ENCODE data around the gene BARHL1.

Gene BARHL1

GRCh38 chr9:132589148-132590036 is 7.0 kb downstream of the BARHL1 start:
- H3K79me2 ChIP-seq (ENCODE audit: control insufficient read depth, low read length) = no peaks in the 10 kb centered on the region
- peaks cover 18% of the 10 kb centered on the region for H3K27me3 ChIP-seq (ENCODE audit: control insufficient read depth, low read length)
- no peaks in the 10 kb centered on the region for H3K4me1 ChIP-seq (ENCODE audit: control insufficient read depth, low read length)
- no peaks in the 10 kb centered on the region for H3F3A ChIP-seq (ENCODE audit: control insufficient read depth, insufficient read depth)
- no peaks in the 10 kb centered on the region for H4K20me1 ChIP-seq (ENCODE audit: control insufficient read depth, insufficient read depth, low read depth, low read length)
- TF ChIP-seq, protein P1, sequence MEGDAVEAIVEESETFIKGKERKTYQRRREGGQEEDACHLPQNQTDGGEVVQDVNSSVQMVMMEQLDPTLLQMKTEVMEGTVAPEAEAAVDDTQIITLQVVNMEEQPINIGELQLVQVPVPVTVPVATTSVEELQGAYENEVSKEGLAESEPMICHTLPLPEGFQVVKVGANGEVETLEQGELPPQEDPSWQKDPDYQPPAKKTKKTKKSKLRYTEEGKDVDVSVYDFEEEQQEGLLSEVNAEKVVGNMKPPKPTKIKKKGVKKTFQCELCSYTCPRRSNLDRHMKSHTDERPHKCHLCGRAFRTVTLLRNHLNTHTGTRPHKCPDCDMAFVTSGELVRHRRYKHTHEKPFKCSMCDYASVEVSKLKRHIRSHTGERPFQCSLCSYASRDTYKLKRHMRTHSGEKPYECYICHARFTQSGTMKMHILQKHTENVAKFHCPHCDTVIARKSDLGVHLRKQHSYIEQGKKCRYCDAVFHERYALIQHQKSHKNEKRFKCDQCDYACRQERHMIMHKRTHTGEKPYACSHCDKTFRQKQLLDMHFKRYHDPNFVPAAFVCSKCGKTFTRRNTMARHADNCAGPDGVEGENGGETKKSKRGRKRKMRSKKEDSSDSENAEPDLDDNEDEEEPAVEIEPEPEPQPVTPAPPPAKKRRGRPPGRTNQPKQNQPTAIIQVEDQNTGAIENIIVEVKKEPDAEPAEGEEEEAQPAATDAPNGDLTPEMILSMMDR (IDR thresholded peaks at IDR 0.05; ENCODE audit: low read depth, low read length, poor library complexity, severe bottlenecking) = no peak
- no peak overlapping the region for H3K4me2 ChIP-seq (ENCODE audit: low read length)
- H3K36me3 ChIP-seq (ENCODE audit: control insufficient read depth, low read length) = 0 out of 2 replicates have a peak, but pooled peaks cover 3% of the 10 kb centered on the region
- no peaks in the 10 kb centered on the region for H3K9me3 ChIP-seq (ENCODE audit: control insufficient read depth, insufficient read depth, low read length)
- no peak overlapping the region for H3K27ac ChIP-seq (ENCODE audit: low read depth, low read length)
- H3K4me3 ChIP-seq (ENCODE audit: low read length) = no peak overlapping the region
- no peaks in the 10 kb centered on the region for H3K9me2 ChIP-seq (replicated peaks; ENCODE audit: control insufficient read depth, low read length)

GRCh38 chr9:132590037-132590317 is 7.6 kb downstream of the BARHL1 start:
- H3K4me3 ChIP-seq (ENCODE audit: low read length) = no peak overlapping the region
- no peaks in the 10 kb centered on the region for H3K79me2 ChIP-seq (ENCODE audit: control insufficient read depth, low read length)
- H3K4me1 ChIP-seq (ENCODE audit: control insufficient read depth, low read length) = no peaks in the 10 kb centered on the region
- H4K20me1 ChIP-seq (ENCODE audit: control insufficient read depth, insufficient read depth, low read depth, low read length) = no peaks in the 10 kb centered on the region
- H3K27me3 ChIP-seq (ENCODE audit: control insufficient read depth, low read length) = peaks cover 14% of the 10 kb centered on the region
- H3F3A ChIP-seq (ENCODE audit: control insufficient read depth, insufficient read depth) = no peaks in the 10 kb centered on the region
- H3K27ac ChIP-seq (ENCODE audit: low read depth, low read length) = no peak overlapping the region
- H3K9me3 ChIP-seq (ENCODE audit: control insufficient read depth, insufficient read depth, low read length) = no peaks in the 10 kb centered on the region
- no peak overlapping the region for H3K4me2 ChIP-seq (ENCODE audit: low read length)
- H3K9me2 ChIP-seq (replicated peaks; ENCODE audit: control insufficient read depth, low read length) = no peaks in the 10 kb centered on the region
- TF ChIP-seq EZH2phosphoT487 (IDR thresholded peaks at IDR 0.05; ENCODE audit: borderline replicate concordance, low read length) = no peak
- TF ChIP-seq, protein P1 (IDR thresholded peaks at IDR 0.05; ENCODE audit: low read depth, low read length, poor library complexity, severe bottlenecking) = no peak
- peaks cover 6% of the 10 kb centered on the region; the same call in 1 of the 2 replicates for H3K36me3 ChIP-seq (ENCODE audit: control insufficient read depth, low read length)

- Histone ChIP-seq H4K20me1 (ENCODE audit: control insufficient read depth, insufficient read depth, low read depth, low read length) (no peaks in the 10 kb centered on the region), H3K79me2 (ENCODE audit: control insufficient read depth, low read length) (no peaks in the 10 kb centered on the region), H3K27ac (ENCODE audit: low read depth, low read length) (no peak overlapping the region), H3K27me3 (ENCODE audit: control insufficient read depth, low read length) (peaks cover 13% of the 10 kb centered on the region), H3K9me2 (replicated peaks; ENCODE audit: control insufficient read depth, low read length) (no peaks in the 10 kb centered on the region), H3K4me1 (ENCODE audit: control insufficient read depth, low read length) (no peaks in the 10 kb centered on the region), H3K9me3 (ENCODE audit: control insufficient read depth, insufficient read depth, low read length) (no peaks in the 10 kb centered on the region), H3K4me3 (ENCODE audit: low read length) (no peak overlapping the region), H3K4me2 (ENCODE audit: low read length) (no peak overlapping the region), H3F3A (ENCODE audit: control insufficient read depth, insufficient read depth) (no peaks in the 10 kb centered on the region), H3K36me3 (ENCODE audit: control insufficient read depth, low read length) (peaks cover 11% of the 10 kb centered on the region; the same call in 1 of the 2 replicates)
- TF ChIP-seq, protein P1 (IDR thresholded peaks at IDR 0.05; ENCODE audit: low read depth, low read length, poor library complexity, severe bottlenecking) = no peak
Observed at GRCh38 chr9:132590318-132591182, 8.1 kb downstream of the BARHL1 start.

All from DOHH2 (cell line).